ENCODE data around the gene ZMAT5.

ZMAT5 gene

GRCh38 chr22:29766632-29767170 is at the start of gene ZMAT5:
Gene ZMAT5 (minus strand): TSS chr22:29767007. CDS start chr22:29748544, 18,463 bp downstream.
- DNase-seq = peak; percentile 97

DNA sequence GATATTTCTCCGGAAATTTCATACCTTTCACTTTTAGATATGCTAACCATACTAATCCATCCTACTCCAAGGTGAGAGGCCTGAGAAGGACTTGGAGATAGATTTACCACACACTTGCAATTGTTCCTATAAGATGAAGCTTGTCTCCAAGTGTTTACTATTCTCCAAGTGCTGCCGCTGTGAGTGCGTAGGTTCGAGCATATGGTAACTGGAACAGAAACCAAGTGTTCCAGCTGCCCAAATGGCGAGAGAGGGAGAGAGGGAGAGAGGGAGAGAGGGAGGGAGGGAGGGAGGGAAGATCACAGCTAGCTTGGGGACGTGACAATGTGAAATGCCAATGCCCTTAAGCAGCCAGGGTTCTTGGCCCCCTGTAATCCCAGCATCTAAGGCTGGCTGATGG is 49.7 kb upstream of the ZMAT5 start:
- DNase-seq = no peak

- DNase-seq = no peak
These were observed 49.3 kb upstream of the ZMAT5 start for GRCh38 chr22:29816128-29816527.

GRCh38 chr22:29815580-29815979 is 48.8 kb upstream of the ZMAT5 start:
- no peak for DNase-seq

- DNase-seq = no peak
These were observed 47.2 kb upstream of the ZMAT5 start for GRCh38 chr22:29814003-29814402.

- DNase-seq = no peak
These were observed 46.8 kb upstream of the ZMAT5 start for GRCh38 chr22:29813563-29813962.

- DNase-seq = no peak
These were observed 46.3 kb upstream of the ZMAT5 start for GRCh38 chr22:29813126-29813525.

DNA sequence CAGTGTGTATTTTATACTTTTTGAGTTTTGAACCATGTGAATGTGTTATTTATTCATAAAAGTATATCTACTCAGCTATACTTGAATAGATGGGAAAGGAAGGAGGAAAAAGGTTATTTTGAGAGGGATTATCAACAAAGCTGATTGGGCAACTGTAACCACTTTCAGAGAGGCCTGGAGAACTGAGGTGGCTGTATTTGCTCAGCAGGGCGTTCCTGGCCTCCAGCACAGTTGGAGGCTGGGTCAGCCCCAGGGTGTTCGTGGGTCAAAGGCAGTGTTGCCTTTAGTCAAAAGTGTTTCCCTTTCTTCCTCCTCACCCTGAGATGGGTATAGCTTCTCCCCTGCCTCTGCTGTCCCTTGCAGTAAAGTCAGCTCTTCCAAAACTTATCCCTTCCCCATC is 44.6 kb upstream of the ZMAT5 start:
- no peak for DNase-seq

DNA sequence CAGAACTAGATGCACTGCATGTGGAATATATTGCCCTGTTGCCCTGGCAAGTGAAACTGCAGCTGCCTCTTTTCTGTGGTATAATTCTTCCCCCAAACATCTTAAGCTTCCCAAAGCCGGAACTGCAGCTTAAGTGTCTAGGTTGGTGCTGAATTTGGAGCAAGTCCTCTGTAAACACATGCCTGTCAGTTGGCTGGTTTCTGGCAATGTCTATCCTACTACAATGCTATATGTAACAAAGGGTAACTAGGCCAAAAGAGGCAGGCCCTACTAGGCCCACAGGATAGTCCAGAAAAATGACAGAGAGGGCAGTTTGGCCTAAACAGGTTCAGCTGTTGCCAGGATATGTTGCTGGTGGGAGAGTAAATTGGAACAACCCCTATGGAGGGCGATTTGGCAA is 43.4 kb upstream of the ZMAT5 start:
- DNase-seq = no peak

- no peak for DNase-seq
These were observed 39.4 kb upstream of the ZMAT5 start for GRCh38 chr22:29806196-29806595.

DNA sequence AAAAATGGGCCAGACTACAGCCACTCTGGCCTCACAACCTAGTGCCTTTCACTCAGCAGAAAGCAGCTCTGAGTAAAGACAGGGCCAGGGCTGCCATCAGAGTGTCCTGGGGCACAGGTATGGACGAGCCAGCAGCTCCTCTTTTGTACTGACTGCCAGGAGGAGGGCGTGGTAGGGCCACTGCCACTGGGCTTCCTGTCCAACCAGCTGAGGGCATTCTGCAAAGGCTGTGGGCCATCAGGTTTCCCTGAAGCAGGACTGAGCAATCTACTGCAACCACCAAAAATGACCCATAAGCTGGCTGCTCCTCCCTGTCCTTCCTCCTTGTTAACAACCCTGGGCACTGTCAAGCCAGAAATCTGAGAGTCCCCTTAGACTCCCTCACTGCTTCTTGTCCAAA is 38.2 kb upstream of the ZMAT5 start:
- no peak for DNase-seq

DNA sequence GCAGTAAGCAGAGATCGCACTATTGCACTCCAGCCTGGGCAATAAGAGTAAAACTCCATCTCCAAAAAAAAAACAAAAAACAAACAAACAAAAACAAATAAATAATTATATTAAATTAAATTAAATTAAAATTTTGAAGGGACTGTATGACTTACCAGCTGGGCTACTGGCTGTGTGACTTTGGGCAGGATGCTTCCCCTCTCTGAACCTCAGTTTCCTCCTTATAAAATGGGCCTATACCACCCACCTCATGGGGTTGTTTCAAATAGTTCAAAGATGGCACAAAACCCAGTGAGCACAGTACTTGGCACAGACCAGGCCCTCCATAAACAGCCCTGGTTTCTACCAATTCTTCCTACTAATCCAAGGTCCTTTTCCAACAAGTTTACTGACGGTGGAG is 36.4 kb upstream of the ZMAT5 start:
- DNase-seq = no peak

- no peak for DNase-seq
These were observed 35.0 kb upstream of the ZMAT5 start for GRCh38 chr22:29801796-29802195.

- no peak for DNase-seq
These were observed 34.3 kb upstream of the ZMAT5 start for GRCh38 chr22:29801153-29801552.

DNA sequence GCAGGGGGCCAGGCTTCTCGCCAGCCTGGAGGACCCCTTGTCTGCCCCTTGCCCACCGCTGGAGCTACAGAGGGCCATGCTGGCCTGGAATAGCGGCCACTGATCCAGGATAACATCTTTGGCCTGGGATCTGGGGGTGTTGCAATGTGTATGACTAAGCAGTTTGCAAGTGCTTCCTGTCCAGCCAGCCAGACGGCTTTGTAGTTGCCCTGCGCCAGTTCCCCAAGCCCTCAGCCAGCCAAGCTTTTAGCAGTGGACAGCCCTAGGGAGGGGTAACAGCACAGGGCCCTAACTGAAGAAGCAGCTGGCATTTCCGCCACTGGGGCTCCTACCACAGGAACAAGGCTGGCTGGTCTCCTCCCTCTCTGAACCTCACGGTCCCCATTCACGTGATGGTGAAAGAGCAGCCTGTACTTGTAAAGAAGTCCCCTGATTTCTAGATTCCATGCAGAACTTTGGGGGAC is 32.4 kb upstream of the ZMAT5 start:
- no peak for DNase-seq

DNA sequence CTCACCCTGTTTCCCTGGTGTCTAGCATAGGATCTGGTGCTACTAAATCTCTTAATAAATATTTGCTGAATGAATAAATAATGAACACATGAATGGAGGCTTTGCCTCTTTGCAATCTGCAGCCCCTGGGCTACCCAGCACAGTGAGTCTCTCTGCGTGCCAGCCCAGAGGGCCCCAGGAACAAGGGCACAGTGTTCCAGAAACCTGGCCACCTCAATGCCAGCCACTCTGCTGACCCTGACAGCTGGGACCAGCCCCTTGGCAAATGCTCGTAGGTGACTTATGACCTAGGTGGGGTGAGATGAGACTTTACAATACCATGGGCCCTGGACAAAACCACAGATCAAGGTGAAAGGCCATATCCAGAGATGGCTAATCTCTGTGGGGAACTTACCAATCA is 32.0 kb upstream of the ZMAT5 start:
- DNase-seq = no peak

DNA sequence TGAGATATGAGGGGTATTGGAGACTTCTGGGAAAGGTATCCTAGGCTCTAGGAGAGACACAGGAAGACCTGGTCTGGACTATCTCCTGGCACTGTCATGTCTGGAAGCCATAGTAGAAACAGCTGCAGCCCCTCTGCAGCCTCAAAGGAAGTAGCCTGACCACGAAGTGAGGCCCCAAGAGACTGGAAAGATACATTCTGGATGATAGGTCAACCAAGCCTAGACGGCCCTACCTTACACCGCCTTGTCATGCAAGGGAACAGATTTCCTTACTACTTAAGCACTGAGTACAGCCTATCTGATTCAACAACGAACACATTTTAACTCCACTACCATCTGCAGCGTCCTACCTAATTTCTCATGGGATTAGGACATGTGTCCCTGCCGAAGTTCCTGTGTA is 31.5 kb upstream of the ZMAT5 start:
- no peak for DNase-seq

GRCh38 chr22:29797351-29797750 is 30.5 kb upstream of the ZMAT5 start:
- no peak for DNase-seq

- DNase-seq = no peak
These were observed 28.9 kb upstream of the ZMAT5 start for GRCh38 chr22:29795663-29796062.

DNA sequence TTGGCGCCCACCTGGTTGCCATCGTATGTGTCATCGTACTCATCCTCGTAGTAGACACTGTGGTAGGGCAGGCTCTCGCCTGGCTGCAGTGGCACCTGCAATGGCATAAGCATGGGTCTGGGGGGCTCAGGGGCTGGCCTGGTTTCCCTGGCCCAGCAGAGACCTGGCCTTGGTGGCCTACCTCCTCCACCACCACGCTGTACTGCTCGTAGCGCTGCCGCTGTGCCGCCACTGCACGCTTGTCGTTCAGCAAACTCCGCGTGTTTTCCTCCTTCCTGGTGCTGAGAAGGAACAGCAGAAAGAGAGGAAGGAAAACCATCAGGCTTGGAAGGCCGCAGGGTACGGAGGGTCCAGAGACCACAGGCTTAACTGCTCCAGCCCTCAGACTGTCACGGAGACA is 26.6 kb upstream of the ZMAT5 start:
- no peak for DNase-seq

- no peak for DNase-seq
These were observed 23.3 kb upstream of the ZMAT5 start for GRCh38 chr22:29790061-29790460.

GRCh38 chr22:29788339-29789279 is 21.8 kb upstream of the ZMAT5 start:
- DNase-seq = no peak

GRCh38 chr22:29787371-29787980 is 20.7 kb upstream of the ZMAT5 start:
- no peak for DNase-seq

DNA sequence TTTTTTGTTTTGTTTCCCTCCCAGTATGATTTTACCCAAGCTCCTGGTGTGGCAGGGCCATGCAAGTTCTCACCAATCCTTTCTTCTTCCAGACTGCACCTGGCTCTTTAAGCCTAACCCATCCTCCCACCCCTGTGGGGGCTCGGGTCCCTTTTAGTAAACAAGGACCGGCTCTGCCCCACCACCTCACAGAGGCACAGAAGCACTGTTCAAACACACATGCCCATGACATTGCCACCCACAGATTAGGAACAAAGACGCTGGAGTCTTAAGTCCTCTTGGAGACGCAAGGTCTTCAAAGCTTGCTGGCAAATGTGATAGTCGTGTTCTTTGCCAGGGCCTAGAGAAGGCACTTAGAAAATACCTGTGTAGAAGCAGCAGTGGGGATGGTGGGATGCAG is 19.2 kb upstream of the ZMAT5 start:
- no peak for DNase-seq
